OCI-LY3 (cell line): ENCODE measurements around the gene SF3B6.

ENCODE experiments used
- H2AFZ ChIP-seq: fragments of 200-600, 300-600 bp; shearing (Covaris generic); 2 replicates; pipeline ENCODE4 v1.6.0; 2014; ENCODE audit warnings: antibody characterized with exemption, low read depth, low read length
- H3K27ac ChIP-seq: fragments of 200-600, 300-600 bp; sonication (generic); 2 replicates; pipeline ENCODE4 v1.5.1; 2014; ENCODE audit warnings: mild to moderate bottlenecking, low read length, moderate library complexity, mixed read lengths
- H3K27me3 ChIP-seq: fragments of 200-600, 300-600 bp; sonication (generic); 2 replicates; pipeline ENCODE4 v1.6.1; 2014; ENCODE audit warnings: low read depth, low read length, mixed read lengths
- H3K36me3 ChIP-seq: fragments of 200-600, 300-600 bp; sonication (generic); replicated peaks from 2 replicates; pipeline ENCODE3; 2014; ENCODE audit warnings: low read depth, low read length, mixed read lengths
- H3K4me1 ChIP-seq: fragments of 300-600, 200-600 bp; sonication (generic); 2 replicates; pipeline ENCODE4 v1.6.1; 2014; ENCODE audit warnings: low read length, mixed read lengths
- H3K4me2 ChIP-seq: fragments of 200-600, 300-600 bp; sonication (generic); 2 replicates; pipeline ENCODE4 v1.6.1; 2014; ENCODE audit warnings: low read length, mixed read lengths
- H3K4me3 ChIP-seq: fragments of 300-600, 200-600 bp; sonication (generic); 2 replicates; pipeline ENCODE4 v1.5.1; 2014; ENCODE audit warnings: antibody characterized with exemption, mild to moderate bottlenecking, low read length, moderate library complexity
- H3K79me2 ChIP-seq: fragments of 300-600, 200-600 bp; shearing (Covaris generic); 2 replicates; pipeline ENCODE4 v1.6.1; 2014; ENCODE audit warnings: mild to moderate bottlenecking, low read length, mixed read lengths
- H3K9ac ChIP-seq: fragments of 300-600, 200-600 bp; shearing (Covaris generic); 2 replicates; pipeline ENCODE4 v1.6.0; 2014; ENCODE audit warnings: mild to moderate bottlenecking, low read length, moderate library complexity
- H3K9me3 ChIP-seq: fragments of 200-600, 300-600 bp; shearing (Covaris generic); 2 replicates; pipeline ENCODE4 v1.6.1; 2014; ENCODE audit warnings: low read length, mixed read lengths; ENCODE audit not compliant: insufficient read depth
- H4K20me1 ChIP-seq: fragments of 200-600, 300-600 bp; sonication (generic); 2 replicates; pipeline ENCODE4 v1.6.1; 2016; ENCODE audit warnings: low read length, mixed read lengths; ENCODE audit not compliant: insufficient read depth
- CTCF ChIP-seq: fragments of 200-600, 300-600 bp; sonication (generic); IDR thresholded peaks from 2 replicates; pipeline ENCODE4 v1.5.1; 2014; ENCODE audit warnings: antibody characterized with exemption, low read length, low read depth
- EZH2phosphoT487 ChIP-seq: fragments of 200-600 bp; shearing (Covaris generic); IDR thresholded peaks from 2 replicates; pipeline ENCODE4 v1.6.1; 2018; ENCODE audit warnings: antibody characterized with exemption, mixed run types, low read depth

SF3B6 gene

DNA sequence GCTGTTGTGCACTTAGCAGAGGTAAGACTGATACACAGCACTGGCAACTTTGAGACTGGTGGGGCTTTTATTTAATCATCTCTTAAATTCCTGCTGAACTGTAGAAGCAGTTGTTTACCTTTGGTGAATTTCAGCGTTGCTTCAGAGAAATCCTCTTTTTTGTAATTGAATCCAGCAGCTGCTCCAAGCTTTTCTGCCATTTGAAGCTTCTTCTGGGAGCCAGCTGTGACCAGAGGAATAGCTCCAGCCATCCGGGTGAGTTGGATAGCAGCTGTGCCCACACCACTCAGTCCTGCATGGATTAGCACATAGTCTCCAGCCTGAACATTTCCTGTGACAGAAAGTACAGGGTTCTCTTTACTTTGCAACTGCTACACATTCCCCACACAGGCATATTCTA, 4.6 kb upstream of the SF3B6 start:
- Histone ChIP-seq H3K4me3 (no peak overlapping the region), H3K9me3 (no peaks in the 10 kb centered on the region), H3K27me3 (no peaks in the 10 kb centered on the region), H3K4me2 (no peak overlapping the region), H3K79me2 (peaks cover 4% of the 10 kb centered on the region), H3K27ac (no peak overlapping the region), H3K9ac (no peak overlapping the region), H2AFZ (no peak overlapping the region), H3K36me3 (no peaks in the 10 kb centered on the region), H4K20me1 (no peaks in the 10 kb centered on the region), H3K4me1 (peaks cover 19% of the 10 kb centered on the region)
- TF ChIP-seq CTCF (no peak), EZH2phosphoT487 (no peak)

DNA sequence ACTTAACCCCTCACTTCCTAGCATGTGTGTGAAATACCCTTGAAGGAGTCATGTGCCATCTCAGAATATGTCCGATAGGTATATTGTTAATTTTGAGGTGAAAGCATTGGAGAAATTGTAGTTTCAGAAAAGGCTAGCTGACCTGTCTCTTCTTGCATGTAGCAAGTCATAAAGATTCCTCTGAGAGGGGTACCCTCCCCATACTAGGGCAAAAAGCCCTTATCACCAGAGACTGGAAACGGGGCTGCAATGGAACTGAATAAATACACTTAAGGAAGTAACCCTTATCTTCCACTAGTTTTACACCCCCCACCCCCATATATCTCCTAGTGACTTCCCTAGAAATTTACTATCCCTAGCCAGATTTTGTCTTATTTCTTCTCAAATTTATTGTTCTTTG, 1.8 kb upstream of the SF3B6 start:
- no peaks in the 10 kb centered on the region for H3K9me3 ChIP-seq
- H4K20me1 ChIP-seq = no peaks in the 10 kb centered on the region
- 0 out of 2 replicates have a peak overlapping the region, but pooled peaks have one; percentile 63 for H3K9ac ChIP-seq
- no peak overlapping the region for H2AFZ ChIP-seq
- TF ChIP-seq CTCF = no peak
- no peak for TF ChIP-seq EZH2phosphoT487
- H3K36me3 ChIP-seq = peaks cover 5% of the 10 kb centered on the region
- H3K4me2 ChIP-seq = peak overlapping the region; percentile 62
- no peak overlapping the region for H3K27ac ChIP-seq
- H3K79me2 ChIP-seq = peaks cover 19% of the 10 kb centered on the region
- peak overlapping the region; percentile 83 for H3K4me3 ChIP-seq
- peaks cover 12% of the 10 kb centered on the region for H3K4me1 ChIP-seq
- no peaks in the 10 kb centered on the region for H3K27me3 ChIP-seq

- peaks cover 11% of the 10 kb centered on the region for H3K4me1 ChIP-seq
- peaks cover 19% of the 10 kb centered on the region for H3K79me2 ChIP-seq
- no peaks in the 10 kb centered on the region for H4K20me1 ChIP-seq
- peak overlapping the region; percentile 62 for H3K4me2 ChIP-seq
- peaks cover 8% of the 10 kb centered on the region for H3K36me3 ChIP-seq
- no peaks in the 10 kb centered on the region for H3K27me3 ChIP-seq
- peak overlapping the region; percentile 63 for H3K9ac ChIP-seq
- peak overlapping the region; percentile 83 for H3K4me3 ChIP-seq
- peak overlapping the region; percentile 69; the same call in 1 of the 2 replicates for H2AFZ ChIP-seq
- no peak overlapping the region for H3K27ac ChIP-seq
- TF ChIP-seq CTCF = no peak
- TF ChIP-seq EZH2phosphoT487 = no peak
- no peaks in the 10 kb centered on the region for H3K9me3 ChIP-seq
Measured at GRCh38 chr2:24077535-24077877, 1.4 kb upstream of the SF3B6 start.

DNA sequence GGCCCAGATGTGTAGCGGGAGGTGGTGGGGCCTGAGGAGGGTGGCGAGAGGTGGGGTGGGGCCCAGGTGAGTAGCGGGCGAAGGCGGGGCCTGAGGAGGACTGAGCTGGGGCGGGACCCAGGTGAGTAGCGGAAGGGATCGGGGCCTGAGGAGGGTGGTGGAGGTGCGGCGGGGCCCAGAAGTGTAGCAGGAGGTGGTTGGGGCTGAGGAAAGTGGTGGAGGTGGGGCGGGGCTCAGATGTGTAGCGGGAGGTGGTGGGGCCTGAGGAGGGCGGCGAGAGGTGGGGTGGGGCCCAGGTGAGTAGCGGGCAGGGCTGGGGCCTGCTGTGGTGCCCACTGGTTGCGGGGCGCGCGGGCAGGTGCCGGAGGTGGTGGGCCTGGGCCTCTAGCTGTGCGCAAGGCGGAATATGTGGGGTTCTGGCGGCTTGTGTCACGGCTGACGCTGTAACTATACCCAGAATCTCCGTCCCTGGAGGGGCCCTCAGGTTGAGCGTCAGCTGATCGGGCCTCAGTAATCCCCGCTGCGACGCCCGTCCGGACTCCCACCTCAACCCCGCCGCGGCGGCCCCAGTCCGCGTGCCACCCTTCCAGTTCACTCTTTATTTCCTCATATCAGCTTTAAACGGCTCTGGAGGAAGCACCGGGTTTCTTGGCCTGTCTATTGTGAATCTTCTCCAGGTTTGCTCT, 866 bp upstream of the SF3B6 start:
- Histone ChIP-seq H3K9me3 (no peaks in the 10 kb centered on the region), H3K9ac (peak overlapping the region; percentile 63), H3K27ac (no peak overlapping the region), H3K27me3 (no peaks in the 10 kb centered on the region), H4K20me1 (no peaks in the 10 kb centered on the region), H3K4me1 (peaks cover 11% of the 10 kb centered on the region), H2AFZ (peak overlapping the region; percentile 69), H3K36me3 (peaks cover 11% of the 10 kb centered on the region), H3K4me3 (peak overlapping the region; percentile 83), H3K79me2 (peaks cover 19% of the 10 kb centered on the region), H3K4me2 (peak overlapping the region; percentile 62)
- TF ChIP-seq CTCF (no peak), EZH2phosphoT487 (no peak)
